Loucy (cell line): ENCODE measurements around the gene MAN1B1.

Experiments
- H2AFZ ChIP-seq: fragments of 200-600 bp; sonication (generic); 2 replicates; pipeline ENCODE4 v1.6.0; 2016; ENCODE audit warnings: antibody characterized with exemption, mild to moderate bottlenecking, low read length, moderate library complexity
- H3F3A ChIP-seq: fragments of 200-600 bp; 2 replicates; pipeline ENCODE4 v1.6.0; 2016; ENCODE audit warnings: antibody characterized with exemption, low read depth, mild to moderate bottlenecking
- H3K27me3 ChIP-seq: fragments of 200-600 bp; sonication (generic); 2 replicates; pipeline ENCODE4 v1.6.1; 2014; ENCODE audit warnings: low read length, mild to moderate bottlenecking; ENCODE audit not compliant: insufficient read depth, poor library complexity, severe bottlenecking
- H3K36me3 ChIP-seq: fragments of 200-600 bp; sonication (generic); 2 replicates; pipeline ENCODE4 v1.6.1; 2016; ENCODE audit warnings: low read length; ENCODE audit not compliant: insufficient read depth
- H3K4me1 ChIP-seq: fragments of 200-600 bp; sonication (generic); 2 replicates; pipeline ENCODE4 v1.5.1; 2014; ENCODE audit warnings: low read length, mild to moderate bottlenecking; ENCODE audit not compliant: insufficient read depth, poor library complexity, severe bottlenecking
- H3K4me2 ChIP-seq: fragments of 200-600 bp; sonication (generic); 2 replicates; pipeline ENCODE4 v1.6.0; 2014; ENCODE audit warnings: antibody characterized with exemption, low read length, low read depth, mild to moderate bottlenecking; ENCODE audit not compliant: poor library complexity, severe bottlenecking
- H3K4me3 ChIP-seq: fragments of 200-600 bp; sonication (generic); 2 replicates; pipeline ENCODE4 v1.5.1; 2014; ENCODE audit warnings: low read length, mild to moderate bottlenecking, mixed read lengths; ENCODE audit not compliant: poor library complexity, severe bottlenecking
- H3K79me2 ChIP-seq: fragments of 200-600 bp; sonication (generic); 2 replicates; pipeline ENCODE4 v1.6.1; 2014; ENCODE audit warnings: low read length; ENCODE audit not compliant: insufficient read depth
- H3K9ac ChIP-seq: fragments of 200-600 bp; sonication (generic); 2 replicates; pipeline ENCODE4 v1.6.0; 2014; ENCODE audit warnings: mild to moderate bottlenecking, low read depth, low read length, moderate library complexity; ENCODE audit not compliant: poor library complexity, severe bottlenecking
- H3K9me2 ChIP-seq: fragments of 200-600 bp; sonication (generic); replicated peaks from 2 replicates; pipeline ENCODE4 v1.6.1; 2016; ENCODE audit warnings: low read depth, low read length, mixed read lengths
- H3K9me3 ChIP-seq: fragments of 200-600 bp; sonication (generic); 2 replicates; pipeline ENCODE4 v1.6.1; 2014; ENCODE audit warnings: mild to moderate bottlenecking, antibody characterized with exemption, low read length, low read depth; ENCODE audit not compliant: insufficient read depth
- H4K20me1 ChIP-seq: fragments of 200-600 bp; sonication (generic); 2 replicates; pipeline ENCODE4 v1.6.0; 2014; ENCODE audit warnings: antibody characterized with exemption, low read length, mild to moderate bottlenecking; ENCODE audit not compliant: insufficient read depth, poor library complexity, severe bottlenecking
- EZH2phosphoT487 ChIP-seq: fragments of 200-600 bp; IDR thresholded peaks from 2 replicates; pipeline ENCODE4 v1.6.1; 2018; ENCODE audit warnings: antibody characterized with exemption, mild to moderate bottlenecking, moderate library complexity, borderline replicate concordance
- TF ChIP-seq, protein P1 (sequence below): fragments of 200-600 bp; sonication (generic); conservative IDR thresholded peaks from 2 replicates; pipeline ENCODE4 v1.5.1; 2014; ENCODE audit warnings: mild to moderate bottlenecking, antibody characterized with exemption, low read length

The MAN1B1 gene

DNA sequence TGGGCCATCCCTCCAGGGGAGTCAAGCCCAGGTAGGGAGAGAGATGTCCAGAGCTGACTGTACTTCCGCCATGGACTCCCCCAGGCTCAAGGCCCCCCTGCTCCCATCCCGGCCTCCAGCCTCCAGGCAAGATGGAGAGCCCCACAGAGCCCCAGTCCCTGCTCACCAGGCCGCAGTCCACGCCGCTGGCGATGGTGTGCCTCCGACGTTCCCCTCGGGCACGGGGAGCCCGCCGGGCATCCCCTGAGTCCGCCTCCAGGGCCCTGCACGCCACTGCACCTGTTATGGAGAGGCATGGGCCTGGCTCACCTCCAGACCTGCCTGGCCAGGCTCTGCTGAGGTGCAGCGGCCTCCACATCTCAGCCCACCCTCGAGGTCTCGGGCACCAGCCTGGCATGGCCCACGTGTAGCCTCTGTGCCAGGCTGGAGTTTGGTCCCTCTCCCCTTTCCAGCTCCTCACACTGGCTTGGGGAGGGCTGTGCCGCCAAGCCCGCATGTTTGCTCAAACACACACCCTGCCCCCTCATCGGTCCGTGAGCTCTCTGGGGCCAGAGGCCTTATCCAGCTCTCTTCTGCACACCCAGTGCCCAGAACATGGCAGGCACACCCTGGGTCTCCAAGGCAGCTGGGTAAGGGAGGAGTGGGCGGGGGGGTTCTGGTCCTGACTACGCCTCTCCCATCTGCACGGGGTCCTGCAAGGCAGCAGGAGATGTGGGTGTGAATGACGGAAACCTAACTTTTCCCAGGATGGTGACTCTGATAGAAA is 20.5 kb upstream of the MAN1B1 start:
- Histone ChIP-seq H3F3A (0 out of 2 replicates have a peak, but pooled peaks cover 3% of the 10 kb centered on the region), H2AFZ (no peak overlapping the region), H3K36me3 (peaks cover 9% of the 10 kb centered on the region; the same call in 1 of the 2 replicates), H3K27me3 (no peaks in the 10 kb centered on the region), H3K4me1 (peaks cover 21% of the 10 kb centered on the region), H4K20me1 (peaks cover 36% of the 10 kb centered on the region), H3K9me3 (no peaks in the 10 kb centered on the region), H3K4me2 (no peak overlapping the region), H3K9ac (no peak overlapping the region), H3K9me2 (no peaks in the 10 kb centered on the region), H3K4me3 (no peak overlapping the region), H3K79me2 (peaks cover 55% of the 10 kb centered on the region)
- TF ChIP-seq, protein P1, sequence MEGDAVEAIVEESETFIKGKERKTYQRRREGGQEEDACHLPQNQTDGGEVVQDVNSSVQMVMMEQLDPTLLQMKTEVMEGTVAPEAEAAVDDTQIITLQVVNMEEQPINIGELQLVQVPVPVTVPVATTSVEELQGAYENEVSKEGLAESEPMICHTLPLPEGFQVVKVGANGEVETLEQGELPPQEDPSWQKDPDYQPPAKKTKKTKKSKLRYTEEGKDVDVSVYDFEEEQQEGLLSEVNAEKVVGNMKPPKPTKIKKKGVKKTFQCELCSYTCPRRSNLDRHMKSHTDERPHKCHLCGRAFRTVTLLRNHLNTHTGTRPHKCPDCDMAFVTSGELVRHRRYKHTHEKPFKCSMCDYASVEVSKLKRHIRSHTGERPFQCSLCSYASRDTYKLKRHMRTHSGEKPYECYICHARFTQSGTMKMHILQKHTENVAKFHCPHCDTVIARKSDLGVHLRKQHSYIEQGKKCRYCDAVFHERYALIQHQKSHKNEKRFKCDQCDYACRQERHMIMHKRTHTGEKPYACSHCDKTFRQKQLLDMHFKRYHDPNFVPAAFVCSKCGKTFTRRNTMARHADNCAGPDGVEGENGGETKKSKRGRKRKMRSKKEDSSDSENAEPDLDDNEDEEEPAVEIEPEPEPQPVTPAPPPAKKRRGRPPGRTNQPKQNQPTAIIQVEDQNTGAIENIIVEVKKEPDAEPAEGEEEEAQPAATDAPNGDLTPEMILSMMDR = no peak
- no peak for TF ChIP-seq EZH2phosphoT487

DNA sequence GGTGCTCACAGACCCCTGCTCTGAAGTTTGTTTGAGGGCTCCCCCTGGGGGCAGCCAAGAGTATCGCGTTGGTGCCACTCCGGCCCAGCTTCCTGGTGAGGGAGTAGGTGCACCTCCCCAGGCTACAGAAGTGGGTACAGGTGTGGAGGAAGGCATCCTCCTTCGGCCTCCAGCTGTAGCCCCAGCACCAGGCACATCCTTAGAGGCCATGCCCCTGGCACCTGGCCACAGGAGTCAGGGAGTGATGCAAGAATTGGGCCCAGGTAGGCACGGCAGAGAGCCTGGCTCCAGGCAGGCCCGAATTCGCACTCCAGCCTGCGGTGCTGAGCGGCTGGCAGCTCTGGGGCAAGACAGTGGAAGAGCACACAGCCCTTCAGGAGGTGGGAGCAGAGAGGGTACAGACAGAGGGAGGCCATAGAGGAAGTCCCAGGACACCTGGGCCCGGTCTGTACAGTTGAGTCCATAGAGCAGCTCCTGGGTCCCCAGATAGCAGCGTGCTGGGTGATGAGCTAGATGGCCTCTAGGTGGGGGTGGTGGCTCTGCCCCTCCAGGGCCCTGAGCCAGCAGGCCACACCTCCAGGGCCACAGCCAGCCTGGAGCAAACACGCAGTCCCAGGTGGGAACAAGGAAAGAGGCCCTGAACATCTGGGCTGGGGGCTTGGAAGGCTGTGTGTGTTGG is 18.8 kb upstream of the MAN1B1 start:
- H3K4me3 ChIP-seq = peak overlapping the region; percentile 87

More for the DNA sequence above, 18.8 kb upstream of the MAN1B1 start:
- H3K4me1 ChIP-seq = peaks cover 24% of the 10 kb centered on the region
- no peaks in the 10 kb centered on the region for H3K9me3 ChIP-seq
- H3K9ac ChIP-seq = peak overlapping the region; percentile 73
- H2AFZ ChIP-seq = no peak overlapping the region
- TF ChIP-seq EZH2phosphoT487 = no peak
- TF ChIP-seq, protein P1 = peak; percentile 61
- peaks cover 36% of the 10 kb centered on the region for H4K20me1 ChIP-seq
- 0 out of 2 replicates have a peak, but pooled peaks cover 3% of the 10 kb centered on the region for H3F3A ChIP-seq
- H3K27me3 ChIP-seq = no peaks in the 10 kb centered on the region
- peak overlapping the region; percentile 98 for H3K4me2 ChIP-seq
- peaks cover 59% of the 10 kb centered on the region for H3K79me2 ChIP-seq
- H3K36me3 ChIP-seq = peaks cover 9% of the 10 kb centered on the region; the same call in 1 of the 2 replicates
- no peaks in the 10 kb centered on the region for H3K9me2 ChIP-seq
